WTC11 (cell line): ENCODE results near the gene RAMP3. TPM values are rescaled to one million over a fixed set of nuclear protein-coding genes. Genes with fewer than 3 reads are reported as not detected.
A peak's percentile ranks its signal among the peaks of the same experiment; 100 is the strongest.

Experiments
- ATAC-seq: fragments of 200-7000 bp; cut with Tn5 transposase; 2 replicates; pipeline ENCODE4 v1.10.0; 2021; ENCODE audit warnings: mild to moderate bottlenecking, moderate library complexity
- CTCF ChIA-PET: fragments of 300-600 bp; sonication (Branson Sonifier 250); formaldehyde crosslinking; loops from one replicate; lab custom pipeline; 2021; ENCODE audit warnings: antibody characterized with exemption; lab: Charles Lee
- POLR2A ChIA-PET: fragments of 350-600 bp; sonication (Branson Sonifier 250); formaldehyde crosslinking; loops from one replicate; lab custom pipeline; 2021; ENCODE audit warnings: antibody characterized with exemption; lab: Charles Lee
- DNase-seq: peaks from one replicate; pipeline ENCODE4 v3.0.0; 2021; ENCODE audit warnings: low spot score
- H3K27ac Mint-ChIP-seq: 2 replicates; pipeline ENCODE4 v1.8.0; 2021; ENCODE audit warnings: mixed read lengths
- H3K27me3 Mint-ChIP-seq: 2 replicates; pipeline ENCODE4 v1.8.0; 2021; ENCODE audit warnings: low read depth, mild to moderate bottlenecking, moderate library complexity, mixed read lengths
- H3K36me3 Mint-ChIP-seq: 2 replicates; pipeline ENCODE4 v1.8.0; 2021; ENCODE audit warnings: mixed read lengths
- H3K4me1 Mint-ChIP-seq: 2 replicates; pipeline ENCODE4 v1.8.0; 2022; ENCODE audit warnings: mixed read lengths
- H3K4me3 Mint-ChIP-seq: 2 replicates; pipeline ENCODE4 v1.8.0; 2021; ENCODE audit warnings: mild to moderate bottlenecking, moderate library complexity, mixed read lengths
- H3K9me3 Mint-ChIP-seq: 2 replicates; pipeline ENCODE4 v1.8.0; 2021; ENCODE audit warnings: mixed read lengths
- ARID4B ChIP-seq: sonication (generic); formaldehyde crosslinking; IDR thresholded peaks from 2 replicates; pipeline ENCODE4 v1.8.0; 2023; ENCODE audit warnings: missing genetic modification reagents, mild to moderate bottlenecking, borderline replicate concordance
- ATF1 ChIP-seq: sonication (generic); formaldehyde crosslinking; IDR thresholded peaks from 2 replicates; pipeline ENCODE4 v1.8.1; 2023; ENCODE audit warnings: mild to moderate bottlenecking, moderate library complexity, missing genetic modification reagents
- CBFB ChIP-seq: sonication (generic); formaldehyde crosslinking; IDR thresholded peaks from 2 replicates; pipeline ENCODE4 v1.8.1; 2022; ENCODE audit warnings: mild to moderate bottlenecking, low read depth, missing genetic modification reagents
- HMGA2 ChIP-seq: fragments of 250-450 bp; sonication (Bioruptor Pico); IDR thresholded peaks from 2 replicates; pipeline ENCODE4 v1.4.0; 2021; ENCODE audit warnings: mild to moderate bottlenecking, moderate library complexity
- IRF1 ChIP-seq: sonication (generic); formaldehyde crosslinking; IDR thresholded peaks from 2 replicates; pipeline ENCODE4 v1.8.0; 2023; ENCODE audit warnings: missing genetic modification reagents
- PRDM15 ChIP-seq: sonication (generic); formaldehyde crosslinking; IDR thresholded peaks from 2 replicates; pipeline ENCODE4 v1.8.0; 2022; ENCODE audit warnings: missing genetic modification reagents
- RELA ChIP-seq: sonication (generic); formaldehyde crosslinking; IDR thresholded peaks from 2 replicates; pipeline ENCODE4 v1.8.1; 2022; ENCODE audit warnings: missing genetic modification reagents, mild to moderate bottlenecking, borderline replicate concordance
- SMAD4 ChIP-seq: sonication (generic); formaldehyde crosslinking; IDR thresholded peaks from 2 replicates; pipeline ENCODE4 v1.8.0; 2022; ENCODE audit warnings: mild to moderate bottlenecking, missing genetic modification reagents
- SOX15 ChIP-seq: fragments of 250-450 bp; sonication (Bioruptor Pico); IDR thresholded peaks from 2 replicates; pipeline ENCODE4 v1.9.0; 2021; ENCODE audit warnings: mild to moderate bottlenecking
- STAT6 ChIP-seq: sonication (generic); formaldehyde crosslinking; conservative IDR thresholded peaks from 2 replicates; pipeline ENCODE4 v1.8.1; 2023; ENCODE audit warnings: mild to moderate bottlenecking, low read depth, missing genetic modification reagents, moderate library complexity
- ZNF532 ChIP-seq: fragments of 250-450 bp; sonication (Bioruptor Pico); IDR thresholded peaks from 2 replicates; pipeline ENCODE4 v1.9.0; 2021; ENCODE audit warnings: mild to moderate bottlenecking, borderline replicate concordance
- ZSCAN18 ChIP-seq: fragments of 250-450 bp; sonication (Bioruptor Pico); IDR thresholded peaks from 2 replicates; pipeline ENCODE4 v2.1.2; 2022; ENCODE audit warnings: mild to moderate bottlenecking, moderate library complexity
- total RNA-seq: library from RNA; stranded (reverse); gene quantifications from 3 replicates; pipeline ENCODE4 v1.2.3, GENCODE V29; 2021

The RAMP3 gene
- total RNA-seq, 1 experiment from 2014 or later = 0.85 TPM

- TF ChIP-seq ARID4B (CRISPR knock-in tag) (no peak), HMGA2 (CRISPR knock-in tag) (no peak), ZNF532 (CRISPR knock-in tag) (no peak), ZSCAN18 (CRISPR knock-in tag) (no peak)
Observed at GRCh38 chr7:45156516-45157272, 897 bp upstream of the RAMP3 start (continued).

GRCh38 chr7:45157286-45157652 is 322 bp upstream of the RAMP3 start:
- no peaks in the 10 kb centered on the region for H3K9me3 Mint-ChIP-seq
- H3K27me3 Mint-ChIP-seq = peaks cover 36% of the 10 kb centered on the region
- no peaks in the 10 kb centered on the region for H3K36me3 Mint-ChIP-seq
- H3K4me1 Mint-ChIP-seq = peaks cover 13% of the 10 kb centered on the region; the same call in 1 of the 2 replicates
- CTCF ChIA-PET = interaction anchor here (0.6 to 2.3 kb wide), 9 partner anchors 10 to 187 kb away, joined by 3 to 21 read pairs (median 5); no protein-coding TSS in a partner anchor
- peak overlapping the region; percentile 72 for H3K4me3 Mint-ChIP-seq
- H3K27ac Mint-ChIP-seq = no peak overlapping the region
- POLR2A ChIA-PET = no interaction called here
- no peak for DNase-seq
- ATAC-seq = peak; percentile 27
- TF ChIP-seq SOX15 (no peak), PRDM15 (CRISPR knock-in tag) (no peak), ATF1 (CRISPR knock-in tag) (no peak), STAT6 (CRISPR knock-in tag) (no peak), IRF1 (CRISPR knock-in tag) (no peak), RELA (no peak), CBFB (no peak), SMAD4 (no peak)
